Brain microvascular endothelial cell (primary cell): ENCODE results near the gene TIMM44.
"Not testable (repeated sequence)": the region's sequence is repeated elsewhere in the genome, so short reads cannot be mapped to it uniquely, and the experiment has no call there.

Source experiments
- DNase-seq: peaks from one replicate; pipeline ENCODE4 v3.0.0-alpha.2; 2020
- H3K27ac ChIP-seq: fragments of 250-450 bp; sonication (Bioruptor Pico); 2 replicates; pipeline ENCODE4 v1.5.1; 2020; ENCODE audit warnings: mild to moderate bottlenecking, moderate library complexity
- H3K27me3 ChIP-seq: fragments of 250-450 bp; sonication (Bioruptor Pico); replicated peaks from 2 replicates; pipeline ENCODE4 v1.5.1; 2020; ENCODE audit warnings: mild to moderate bottlenecking
- H3K36me3 ChIP-seq: fragments of 250-450 bp; sonication (Bioruptor Pico); replicated peaks from 2 replicates; pipeline ENCODE4 v1.5.1; 2020; ENCODE audit warnings: mild to moderate bottlenecking
- H3K4me3 ChIP-seq: 2 replicates; pipeline ENCODE4 v1.5.1; 2011; ENCODE audit warnings: low read depth, mild to moderate bottlenecking, control low read depth, low read length, moderate library complexity
- in situ Hi-C: cut with HindIII; loops from 2 replicates; pipeline ENCODE4 v1.10.0; 2017; ENCODE audit warnings: low sequenced_read_pairs, low pct_ligation_motif_present
- TF ChIP-seq, protein P1 (sequence below): IDR thresholded peaks from 2 replicates; pipeline ENCODE4 v1.5.1; 2011; ENCODE audit warnings: low read depth, mild to moderate bottlenecking, moderate library complexity, low read length, control low read depth, inconsistent platforms; ENCODE audit errors: missing control alignments

Gene TIMM44

GRCh38 chr19:7895565-7895964 is 47.9 kb downstream of the TIMM44 start:
- in situ Hi-C loops: no loop called here
- H3K4me3 ChIP-seq: no peak overlapping the region
- H3K27me3 ChIP-seq: no peaks in the 10 kb centered on the region
- TF ChIP-seq, protein P1, sequence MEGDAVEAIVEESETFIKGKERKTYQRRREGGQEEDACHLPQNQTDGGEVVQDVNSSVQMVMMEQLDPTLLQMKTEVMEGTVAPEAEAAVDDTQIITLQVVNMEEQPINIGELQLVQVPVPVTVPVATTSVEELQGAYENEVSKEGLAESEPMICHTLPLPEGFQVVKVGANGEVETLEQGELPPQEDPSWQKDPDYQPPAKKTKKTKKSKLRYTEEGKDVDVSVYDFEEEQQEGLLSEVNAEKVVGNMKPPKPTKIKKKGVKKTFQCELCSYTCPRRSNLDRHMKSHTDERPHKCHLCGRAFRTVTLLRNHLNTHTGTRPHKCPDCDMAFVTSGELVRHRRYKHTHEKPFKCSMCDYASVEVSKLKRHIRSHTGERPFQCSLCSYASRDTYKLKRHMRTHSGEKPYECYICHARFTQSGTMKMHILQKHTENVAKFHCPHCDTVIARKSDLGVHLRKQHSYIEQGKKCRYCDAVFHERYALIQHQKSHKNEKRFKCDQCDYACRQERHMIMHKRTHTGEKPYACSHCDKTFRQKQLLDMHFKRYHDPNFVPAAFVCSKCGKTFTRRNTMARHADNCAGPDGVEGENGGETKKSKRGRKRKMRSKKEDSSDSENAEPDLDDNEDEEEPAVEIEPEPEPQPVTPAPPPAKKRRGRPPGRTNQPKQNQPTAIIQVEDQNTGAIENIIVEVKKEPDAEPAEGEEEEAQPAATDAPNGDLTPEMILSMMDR: no peak
- no peak overlapping the region for H3K27ac ChIP-seq
- H3K36me3 ChIP-seq: peaks cover 13% of the 10 kb centered on the region
- no peak for DNase-seq

GRCh38 chr19:7894612-7895309 is 48.7 kb downstream of the TIMM44 start:
- in situ Hi-C loops: no loop called here
- DNase-seq: no peak
- peaks cover 10% of the 10 kb centered on the region for H3K36me3 ChIP-seq
- no peak overlapping the region for H3K4me3 ChIP-seq
- H3K27me3 ChIP-seq: no peaks in the 10 kb centered on the region
- no peak overlapping the region for H3K27ac ChIP-seq
- TF ChIP-seq, protein P1: no peak

GRCh38 chr19:7893362-7894101 is 49.9 kb downstream of the TIMM44 start:
- H3K27me3 ChIP-seq, H3K36me3 ChIP-seq, in situ Hi-C loops, H3K4me3 ChIP-seq: not testable (repeated sequence)
- H3K27ac ChIP-seq: peak overlapping the region; percentile 58
- DNase-seq: peak; percentile 56

DNA sequence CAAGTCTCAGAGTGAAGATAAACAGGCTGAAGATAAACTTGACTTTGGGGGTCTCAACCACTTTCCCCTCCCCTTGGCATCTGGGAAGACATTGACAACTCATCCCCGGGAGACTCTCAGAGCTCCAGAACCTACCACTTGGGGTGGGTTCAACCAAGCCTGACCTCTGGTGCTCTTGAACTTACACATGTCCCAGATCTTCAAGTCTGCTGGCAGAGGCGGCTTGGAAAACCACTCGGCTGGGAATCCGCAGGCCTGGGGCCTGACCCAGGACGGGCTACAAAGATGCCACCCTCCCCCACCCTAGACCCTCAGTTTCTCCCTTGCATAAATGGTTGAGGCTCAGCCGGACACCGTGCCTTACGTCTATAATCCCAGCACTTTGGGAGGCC is 54.6 kb downstream of the TIMM44 start:
- in situ Hi-C loops: no loop called here
- TF ChIP-seq, protein P1: no peak
- no peak for DNase-seq
- no peaks in the 10 kb centered on the region for H3K36me3 ChIP-seq
- H3K4me3 ChIP-seq: peak overlapping the region; percentile 68
- H3K27me3 ChIP-seq: no peaks in the 10 kb centered on the region
- H3K27ac ChIP-seq: peak overlapping the region; percentile 50

- DNase-seq: peak; percentile 64
- Histone ChIP-seq H3K27me3 (no peaks in the 10 kb centered on the region), H3K36me3 (no peaks in the 10 kb centered on the region), H3K27ac (peak within 1 kb of the TSS; percentile 50), H3K4me3 (peak within 1 kb of the TSS; percentile 68)
- TF ChIP-seq, protein P1: no peak
- in situ Hi-C loops: no loop called here
Measured at GRCh38 chr19:7888145-7888825, 55.2 kb downstream of the TIMM44 start, which contains the start of gene LRRC8E. Gene LRRC8E, plus strand, starts transcription at chr19:7888510. Its CDS starts 7,094 bp downstream, at chr19:7895604.
